H1 (cell line): ENCODE data around the gene NT5C1A. TPM values are rescaled to one million over a fixed set of nuclear protein-coding genes. Genes with fewer than 3 reads are reported as not detected.
A peak's percentile ranks its signal among the peaks of the same experiment; 100 is the strongest.

ENCODE experiments used
- CTCF ChIA-PET: fragments of 300-600 bp; sonication (Branson Sonifier 250); formaldehyde crosslinking; loops from one replicate; lab custom pipeline; 2021; ENCODE audit not compliant: partially characterized antibody; lab: Charles Lee
- POLR2A ChIA-PET: fragments of 300-600 bp; sonication (Branson Sonifier 250); formaldehyde crosslinking; loops from one replicate; lab custom pipeline; 2021; ENCODE audit warnings: inconsistent platforms; ENCODE audit not compliant: partially characterized antibody; lab: Charles Lee
- DNase-seq, 2 experiments: peaks; one replicate each; pipeline versions ENCODE4 v3.0.0 to v3.0.0-alpha.2; 2010 to 2022; ENCODE audit warnings: low spot score in 2 of 2, low read depth in 1 of 2, mixed read lengths in 1 of 2
- FAIRE-seq: peaks from 2 replicates; lab custom pipeline; 2011; peaks lifted over from hg19 to GRCh38; lab: Jason Lieb, UNC
- H2AFZ ChIP-seq: 2 replicates; pipeline ENCODE4 v1.8.1; 2012; ENCODE audit warnings: low read length, inconsistent platforms
- H2AK5ac ChIP-seq: 2 replicates; pipeline ENCODE4 v1.6.1; 2013; ENCODE audit warnings: low read depth, low read length
- H2BK120ac ChIP-seq: replicated peaks from 2 replicates; pipeline ENCODE3; 2013; ENCODE audit warnings: low read depth, low read length, inconsistent platforms
- H2BK12ac ChIP-seq: 2 replicates; pipeline ENCODE4 v1.6.1; 2013; ENCODE audit warnings: low read depth, low read length
- H2BK15ac ChIP-seq: 2 replicates; pipeline ENCODE4 v1.6.1; 2013; ENCODE audit warnings: low read length
- H2BK20ac ChIP-seq: 2 replicates; pipeline ENCODE4 v1.6.1; 2013; ENCODE audit warnings: low read length
- H2BK5ac ChIP-seq: 2 replicates; pipeline ENCODE4 v1.6.1; 2013; ENCODE audit warnings: low read depth, low read length
- H3K14ac ChIP-seq: 2 replicates; pipeline ENCODE4 v1.6.1; 2013; ENCODE audit warnings: inconsistent platforms; ENCODE audit not compliant: insufficient read length
- H3K18ac ChIP-seq: 2 replicates; pipeline ENCODE4 v1.6.1; 2013; ENCODE audit warnings: low read length; ENCODE audit errors: extremely low read depth
- H3K23ac ChIP-seq: 2 replicates; pipeline ENCODE4 v1.6.1; 2013; ENCODE audit warnings: inconsistent platforms; ENCODE audit not compliant: insufficient read length
- H3K23me2 ChIP-seq: 2 replicates; pipeline ENCODE4 v1.6.1; 2013; ENCODE audit warnings: low read depth, low read length
- H3K27ac ChIP-seq: 2 replicates; pipeline ENCODE4 v1.6.1; 2011; ENCODE audit warnings: low read depth, low read length, inconsistent platforms
- H3K27me3 ChIP-seq, 4 experiments: replicated peaks in 1 of 4; 1 replicate in 1 of 4; 2 replicates in 3 of 4; pipeline versions ENCODE4 v1.6.1 to v1.8.1; 2011 to 2013; ENCODE audit warnings: low read length in 3 of 4, mild to moderate bottlenecking in 3 of 4, inconsistent platforms in 2 of 4, mixed read lengths in 2 of 4, moderate library complexity in 1 of 4; ENCODE audit not compliant: control insufficient read depth in 3 of 4, insufficient read depth in 3 of 4; ENCODE audit errors: extremely low read depth in 1 of 4
- H3K36me3 ChIP-seq, 4 experiments: 2 replicates each; pipeline versions ENCODE4 v1.6.1 to v1.8.1; 2011 to 2013; ENCODE audit warnings: mild to moderate bottlenecking in 4 of 4, low read length in 3 of 4, moderate library complexity in 2 of 4, control low read depth in 1 of 4, inconsistent platforms in 1 of 4; ENCODE audit not compliant: insufficient read depth in 4 of 4, control insufficient read depth in 2 of 4
- H3K4ac ChIP-seq: replicated peaks from 2 replicates; pipeline ENCODE3; 2013; ENCODE audit warnings: low read length, low read depth, mixed read lengths, inconsistent platforms; ENCODE audit not compliant: insufficient read length
- H3K4me1 ChIP-seq, 4 experiments: replicated peaks in 1 of 4; 1 replicate in 1 of 4; 2 replicates in 3 of 4; pipeline versions ENCODE4 v1.6.1 to v1.8.1; 2011 to 2013; ENCODE audit warnings: low read length in 3 of 4, inconsistent platforms in 2 of 4, mixed read lengths in 1 of 4; ENCODE audit not compliant: insufficient read depth in 4 of 4, control insufficient read depth in 3 of 4
- H3K4me2 ChIP-seq, 2 experiments: 2 replicates each; pipeline versions ENCODE4 v1.6.1 to v1.8.1; 2011 to 2013; ENCODE audit warnings: low read depth in 2 of 2, low read length in 2 of 2, control low read depth in 1 of 2, inconsistent platforms in 1 of 2, mild to moderate bottlenecking in 1 of 2; ENCODE audit not compliant: insufficient read depth in 1 of 2
- H3K4me3 ChIP-seq, 4 experiments: fragments of 200-600, 300-600 bp in 1 of 4; sonication (generic), shearing (Covaris generic), sonication (Bioruptor Twin) in 1 of 4; 2 replicates each; pipeline versions ENCODE4 v1.5.1 to v1.8.1; 2011 to 2016; ENCODE audit warnings: low read length in 4 of 4, low read depth in 3 of 4, control low read depth in 2 of 4, inconsistent platforms in 2 of 4, mild to moderate bottlenecking in 2 of 4, mixed read lengths in 1 of 4, moderate library complexity in 1 of 4; ENCODE audit not compliant: insufficient read depth in 2 of 4; ENCODE audit errors: extremely low read depth in 1 of 4
- H3K56ac ChIP-seq: replicated peaks from 2 replicates; pipeline ENCODE3; 2013; ENCODE audit warnings: low read depth, mild to moderate bottlenecking, mixed read lengths, low read length, inconsistent platforms; ENCODE audit not compliant: insufficient read length
- H3K79me1 ChIP-seq: 2 replicates; pipeline ENCODE4 v1.6.1; 2013; ENCODE audit warnings: low read depth, low read length, control low read depth
- H3K79me2 ChIP-seq, 2 experiments: 2 replicates each; pipeline versions ENCODE4 v1.6.1 to v1.8.1; 2012 to 2013; ENCODE audit warnings: low read length in 2 of 2, mild to moderate bottlenecking in 2 of 2, inconsistent platforms in 1 of 2; ENCODE audit not compliant: insufficient read depth in 2 of 2, control insufficient read depth in 1 of 2
- H3K9ac ChIP-seq, 4 experiments: replicated peaks in 1 of 4; 1 replicate in 1 of 4; 2 replicates in 3 of 4; pipeline versions ENCODE4 v1.6.1 to v1.8.1; 2011 to 2013; ENCODE audit warnings: low read depth in 3 of 4, low read length in 3 of 4, control low read depth in 2 of 4, mild to moderate bottlenecking in 2 of 4, moderate library complexity in 2 of 4, inconsistent platforms in 1 of 4; ENCODE audit errors: extremely low read depth in 1 of 4
- H3K9me3 ChIP-seq, 2 experiments: 2 replicates each; pipeline versions ENCODE4 v1.6.1 to v1.8.1; 2012 to 2013; ENCODE audit warnings: mild to moderate bottlenecking in 2 of 2, moderate library complexity in 2 of 2, control low read depth in 1 of 2, inconsistent platforms in 1 of 2, low read depth in 1 of 2, low read length in 1 of 2, mixed read lengths in 1 of 2; ENCODE audit not compliant: insufficient read depth in 2 of 2
- H4K20me1 ChIP-seq, 2 experiments: replicated peaks in 1 of 2; 2 replicates each; pipeline versions ENCODE3 to v1.8.1; 2011 to 2013; ENCODE audit warnings: inconsistent platforms in 2 of 2, low read length in 2 of 2, mild to moderate bottlenecking in 1 of 2; ENCODE audit not compliant: insufficient read depth in 2 of 2, control insufficient read depth in 1 of 2
- H4K5ac ChIP-seq: 2 replicates; pipeline ENCODE4 v1.6.1; 2013; ENCODE audit warnings: low read length, low read depth, mixed read lengths, inconsistent platforms; ENCODE audit not compliant: insufficient read length
- H4K8ac ChIP-seq: 2 replicates; pipeline ENCODE4 v1.8.0; 2013; ENCODE audit warnings: mild to moderate bottlenecking, moderate library complexity, low read length, inconsistent platforms; ENCODE audit not compliant: insufficient read depth; ENCODE audit errors: extremely low read depth
- H4K91ac ChIP-seq: replicated peaks from 2 replicates; pipeline ENCODE3; 2013; ENCODE audit warnings: low read length, mixed read lengths, inconsistent platforms; ENCODE audit not compliant: insufficient read length
- POLR2AphosphoS5 ChIP-seq: IDR thresholded peaks from 2 replicates; pipeline ENCODE4 v1.6.1; 2011; ENCODE audit warnings: low read depth, low read length
- SAP30 ChIP-seq: fragments of 300-600 bp; sonication (generic); IDR thresholded peaks from 2 replicates; pipeline ENCODE4 v1.7.1; 2012; ENCODE audit warnings: low read length, moderate library complexity, mild to moderate bottlenecking, inconsistent platforms; ENCODE audit not compliant: insufficient read depth, insufficient replicate concordance
- WGBS, 2 experiments: shearing (Covaris generic) in 1 of 2; methylation state at CpG; one replicate each; pipeline versions ENCODE4 v1.1.6 to v1.1.7; 2013 to 2015; ENCODE audit warnings: low lambda C conversion rate in 2 of 2, mixed read lengths in 2 of 2, inconsistent platforms in 1 of 2, low coverage in 1 of 2, missing lambda C conversion rate in 1 of 2; ENCODE audit not compliant: insufficient replicate concordance in 2 of 2, insufficient coverage in 1 of 2, insufficient read length in 1 of 2; ENCODE audit errors: extremely low coverage in 1 of 2, missing lambda C conversion rate in 1 of 2; 5-methylcytosine and 5-hydroxymethylcytosine counted together
- polyA plus RNA-seq, 7 experiments: library from polyadenylated mRNA; depleted of rRNA in 3 of 7; stranded (reverse) in 5 of 7; unstranded in 2 of 7; fragments of >200 nt in 5 of 7; fragments of 200-250 nt in 2 of 7; gene quantifications; 1 replicate in 5 of 7; 2 replicates in 1 of 7; 4 replicates in 1 of 7; pipeline versions ENCODE4 v1.2.1 to v1.2.3, GENCODE V29; 2011 to 2013; ENCODE audit warnings: missing spikeins in 2 of 7, mixed read lengths in 2 of 7
- total RNA-seq: library from RNA; stranded (reverse); fragmentation: NEBNext Ultra II Directional; extraction: Animal tissue kit (Norgen Biotek cat#: 25700); gene quantifications from 2 replicates; pipeline ENCODE4 v1.2.1, GENCODE V29; 2021

The NT5C1A gene
- total and polyA plus RNA-seq, 2 of the 8 experiments (the other 6 are each of a cell fraction or from before 2014, with no cell fraction given), result not detected

DNA sequence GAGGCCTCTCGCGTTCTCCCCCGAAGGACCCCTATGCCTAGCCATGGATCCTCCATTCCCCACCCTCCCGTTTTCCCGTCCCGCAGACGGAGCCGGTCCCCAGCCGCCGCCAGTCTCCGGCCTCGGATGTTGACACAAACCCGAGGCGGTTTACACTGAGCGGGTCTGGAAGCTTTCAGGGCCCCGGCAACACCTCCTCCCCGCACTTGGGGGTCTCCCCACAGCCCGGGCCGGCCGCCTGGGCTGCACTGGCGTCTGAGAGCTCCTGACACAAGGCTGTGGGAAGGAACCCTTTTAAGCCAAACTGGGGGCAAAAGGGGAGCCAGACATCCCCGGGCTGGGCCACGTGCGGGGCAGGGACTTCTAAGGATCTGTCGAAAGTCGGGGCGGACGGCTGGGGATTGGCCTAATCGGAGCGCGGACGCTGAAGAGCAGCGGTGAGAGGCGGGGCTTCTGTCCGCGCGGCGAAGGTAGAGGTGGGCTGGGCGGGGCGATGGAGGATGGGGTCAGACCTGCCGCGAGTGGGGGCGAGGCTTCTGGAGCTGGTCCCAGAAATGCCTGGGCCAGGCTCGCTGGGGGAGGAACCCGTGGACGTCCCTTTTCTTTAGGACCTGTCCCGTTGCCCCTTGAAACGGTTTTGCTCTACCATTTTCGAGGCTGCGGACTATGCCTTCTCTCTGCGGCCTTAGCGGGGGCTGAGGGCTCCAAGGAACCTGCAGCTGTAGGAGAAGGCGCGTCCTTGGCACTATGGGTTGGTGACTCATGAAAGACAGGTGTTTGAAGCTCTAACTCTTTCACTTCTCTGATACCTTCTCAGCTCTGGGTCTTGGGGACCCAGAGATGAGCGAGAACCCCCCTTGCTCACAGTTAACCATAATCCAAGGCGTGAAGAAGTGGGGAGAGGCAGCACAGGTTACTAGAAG, 20.5 kb upstream of the NT5C1A start:
- no peak overlapping the region for H3K9ac ChIP-seq
- TF ChIP-seq SAP30 (no peak), POLR2AphosphoS5 (no peak)

More for the DNA sequence above, 20.5 kb upstream of the NT5C1A start:
- Histone ChIP-seq H4K91ac (no peak overlapping the region), H3K14ac (no peak overlapping the region), H2BK15ac (no peak overlapping the region), H3K27me3 (peaks cover 70 to 98% (median 84%) of the 10 kb centered on the region in 4 experiments), H3K4me1 (peaks cover 0 to 19% (median 7%) of the 10 kb centered on the region in 4 experiments; a peak in 5 of 7 replicates), H2AFZ (peak overlapping the region; percentile 18; the same call in 1 of the 2 replicates), H2BK12ac (no peak overlapping the region), H3K9me3 (no peaks in the 10 kb centered on the region), H3K36me3 (no peaks in the 10 kb centered on the region), H2BK120ac (no peak overlapping the region), H3K27ac (no peak overlapping the region), H3K23ac (no peak overlapping the region), H3K79me1 (no peaks in the 10 kb centered on the region), H3K56ac (no peak overlapping the region), H2BK20ac (no peak overlapping the region), H3K4me2 (peak overlapping the region; percentile 75), H3K4ac (no peak overlapping the region), H2BK5ac (no peak overlapping the region), H3K23me2 (peaks cover 5% of the 10 kb centered on the region; the same call in 1 of the 2 replicates), H2AK5ac (no peak overlapping the region), H4K20me1 (peaks cover 0 to 6% of the 10 kb centered on the region in 2 experiments), H3K79me2 (no peaks in the 10 kb centered on the region), H3K18ac (no peak overlapping the region), H4K8ac (no peak overlapping the region; the same call in 1 of the 2 replicates), H3K4me3 (peak overlapping the region; percentile 8 to 56 (median 22); a peak in 6 of 8 replicates), H4K5ac (no peak overlapping the region)
- 14% methylated on average over 36 of the region's 56 CpGs; no CpG with 5 or more reads in 1 of the 2 experiments for WGBS, 2 experiments
- FAIRE-seq (no peak), DNase-seq (peak in 1 of 2 experiments; percentile 82)
- CTCF ChIA-PET, result interaction anchor here (0.6 to 5.0 kb wide), 10 partner anchors 10 to 231 kb away, joined by 3 to 40 read pairs (median 6); partner anchors contain the start of gene NT5C1A
- POLR2A ChIA-PET, result interaction anchor here (0.8 to 5.7 kb wide), 5 partner anchors 8 to 117 kb away, joined by 3 to 32 read pairs (median 3); partner anchors contain the start of genes NT5C1A and PPIE
